A549 (cell line): Measurements from ENCODE around the gene ADPRHL1. TPM values are rescaled to one million over a fixed set of nuclear protein-coding genes. Genes with fewer than 3 reads are reported as not detected.

Experiments used
- ATAC-seq, 2 experiments: fragments of 200-7000 bp in 1 of 2; fragments of >200 bp in 1 of 2; cut with Nextera tagmentation in 1 of 2; cut with Tn5 transposase in 1 of 2; 3 replicates each; pipeline versions ENCODE4 v1.8.0 to v1.9.1; 2018 to 2020; ENCODE audit warnings: mild to moderate bottlenecking in 1 of 2, moderate library complexity in 1 of 2
- CTCF ChIA-PET: fragments of 300-600 bp; sonication (Branson Sonifier 250); formaldehyde crosslinking; extraction: SDS; loops from one replicate; lab custom pipeline; 2021; ENCODE audit warnings: antibody characterized with exemption, inconsistent platforms; lab: Yijun Ruan, JAX
- POLR2A ChIA-PET: fragments of 350-600 bp; formaldehyde crosslinking; extraction: SDS; loops from one replicate; lab custom pipeline; 2021; ENCODE audit warnings: antibody characterized with exemption, inconsistent platforms; lab: Yijun Ruan, JAX
- DNase-seq, 2 experiments: peaks; one replicate each; pipeline versions ENCODE4 v3.0.0 to v3.0.0-alpha.2; 2011 to 2016; ENCODE audit warnings: low read depth in 1 of 2, low spot score in 1 of 2
- FAIRE-seq: peaks from 2 replicates; lab custom pipeline; 2011; peaks lifted over from hg19 to GRCh38; lab: Jason Lieb, UNC
- H3K27ac ChIP-seq, 2 experiments: fragments of >200 bp; sonication (Bioruptor Twin); formaldehyde crosslinking; 3 replicates each; pipeline ENCODE4 v1.5.1; 2016 to 2017
- H3K4me1 ChIP-seq: fragments of >200 bp; sonication (Bioruptor Twin); formaldehyde crosslinking; 3 replicates; pipeline ENCODE4 v1.6.1; 2016
- H3K4me2 ChIP-seq: fragments of >200 bp; sonication (Bioruptor Twin); formaldehyde crosslinking; 3 replicates; pipeline ENCODE4 v1.6.1; 2016
- H3K4me3 ChIP-seq: fragments of >200 bp; sonication (Bioruptor Twin); formaldehyde crosslinking; 3 replicates; pipeline ENCODE4 v1.5.1; 2016
- H3K9me3 ChIP-seq: fragments of >200 bp; sonication (Bioruptor Twin); formaldehyde crosslinking; 3 replicates; pipeline ENCODE4 v1.6.1; 2016
- BCL3 ChIP-seq: fragments of >200 bp; sonication (Bioruptor Twin); formaldehyde crosslinking; IDR thresholded peaks from 3 replicates; pipeline ENCODE4 v1.6.1; 2016
- E2F6 ChIP-seq: IDR thresholded peaks from 2 replicates; pipeline ENCODE4 v1.6.1; 2012; ENCODE audit warnings: low read depth, borderline replicate concordance
- EHF ChIP-seq: fragments of 250-450 bp; sonication (Bioruptor Pico); IDR thresholded peaks from 2 replicates; pipeline ENCODE4 v1.5.0; 2020; ENCODE audit warnings: mild to moderate bottlenecking
- EHMT2 ChIP-seq: fragments of 200-600 bp; sonication (generic); IDR thresholded peaks from 2 replicates; pipeline ENCODE4 v1.6.1; 2016; ENCODE audit warnings: antibody characterized with exemption, low read depth, mild to moderate bottlenecking, moderate library complexity
- FOSB ChIP-seq: fragments of 250-450 bp; sonication (Bioruptor Pico); IDR thresholded peaks from 2 replicates; pipeline ENCODE4 v1.5.0; 2020; ENCODE audit warnings: mild to moderate bottlenecking, moderate library complexity
- FOXS1 ChIP-seq: fragments of 250-450 bp; sonication (Bioruptor Pico); IDR thresholded peaks from 2 replicates; pipeline ENCODE4 v1.5.0; 2020; ENCODE audit warnings: mild to moderate bottlenecking, moderate library complexity
- HDAC2 ChIP-seq: fragments of 200-600 bp; sonication (generic); IDR thresholded peaks from 2 replicates; pipeline ENCODE4 v1.6.1; 2016
- HOXB5 ChIP-seq: fragments of 250-450 bp; sonication (Bioruptor Pico); IDR thresholded peaks from 2 replicates; pipeline ENCODE4 v1.5.0; 2020; ENCODE audit warnings: mild to moderate bottlenecking, moderate library complexity
- KDM1A ChIP-seq: fragments of 200-600 bp; sonication (generic); IDR thresholded peaks from 2 replicates; pipeline ENCODE4 v1.6.1; 2016; ENCODE audit warnings: low read depth, mild to moderate bottlenecking
- MAX ChIP-seq: IDR thresholded peaks from 2 replicates; pipeline ENCODE4 v1.6.1; 2012
- MAZ ChIP-seq: fragments of 150-350 bp; IDR thresholded peaks from 2 replicates; pipeline ENCODE4 v1.6.1; 2014; ENCODE audit warnings: antibody characterized with exemption, low read depth, low read length, borderline replicate concordance
- NPAS2 ChIP-seq: fragments of 250-450 bp; sonication (Bioruptor Pico); IDR thresholded peaks from 2 replicates; pipeline ENCODE4 v1.8.0; 2022; ENCODE audit warnings: mild to moderate bottlenecking, moderate library complexity, borderline replicate concordance
- NR3C1 ChIP-seq: fragments of >200 bp; sonication (Bioruptor Twin); formaldehyde crosslinking; IDR thresholded peaks from 3 replicates; pipeline ENCODE4 v1.6.1; 2017
- PHF8 ChIP-seq: fragments of 200-600 bp; sonication (generic); IDR thresholded peaks from 2 replicates; pipeline ENCODE4 v1.6.1; 2016; ENCODE audit warnings: low read depth, mild to moderate bottlenecking, antibody characterized with exemption, moderate library complexity, borderline replicate concordance
- POLR2A ChIP-seq: IDR thresholded peaks from 2 replicates; pipeline ENCODE4 v1.6.1; 2012; ENCODE audit warnings: mild to moderate bottlenecking, low read length
- RARB ChIP-seq: fragments of 250-450 bp; sonication (Bioruptor Pico); IDR thresholded peaks from 2 replicates; pipeline ENCODE4 v1.8.0; 2021; ENCODE audit warnings: mild to moderate bottlenecking, moderate library complexity
- RNF2 ChIP-seq: fragments of 200-600 bp; sonication (generic); IDR thresholded peaks from 2 replicates; pipeline ENCODE4 v1.6.1; 2016; ENCODE audit warnings: low read depth, mild to moderate bottlenecking, antibody characterized with exemption, moderate library complexity, borderline replicate concordance
- SMC3 ChIP-seq: fragments of >200 bp; sonication (Bioruptor Twin); formaldehyde crosslinking; IDR thresholded peaks from 3 replicates; pipeline ENCODE4 v1.6.1; 2018; ENCODE audit warnings: inconsistent platforms
- SREBF2 ChIP-seq: fragments of 450-650 bp; IDR thresholded peaks from 2 replicates; pipeline ENCODE4 v1.6.1; 2014; ENCODE audit warnings: mild to moderate bottlenecking, moderate library complexity
- USF2 ChIP-seq: fragments of 450-650 bp; IDR thresholded peaks from 2 replicates; pipeline ENCODE4 v1.6.1; 2014; ENCODE audit warnings: antibody characterized with exemption
- ZFP36 ChIP-seq: fragments of 450-650 bp; IDR thresholded peaks from 2 replicates; pipeline ENCODE4 v1.6.1; 2014; ENCODE audit warnings: borderline replicate concordance; ENCODE audit not compliant: partially characterized antibody
- WGBS: methylation state at CpG from one replicate; pipeline ENCODE4 v1.1.6; 2017; ENCODE audit errors: missing lambda C conversion rate; 5-methylcytosine and 5-hydroxymethylcytosine counted together
- polyA plus RNA-seq, 4 experiments: library from polyadenylated mRNA; depleted of rRNA in 3 of 4; stranded (reverse); fragments of >200 nt; fragmentation: RNase III in 1 of 4; extraction: RNeasy Plus Mini Kit Qiagen cat#74134 plus additional on column Dnase treatment in 1 of 4; gene quantifications; 2 replicates in 3 of 4; 3 replicates in 1 of 4; pipeline ENCODE4 v1.2.3, GENCODE V29; 2011 to 2017

Gene ADPRHL1
- polyA plus RNA-seq, 2 of the 4 experiments (the other 2 are of a cell fraction): 11.0 to 11.4 TPM

GRCh38 chr13:113415032-113415431 is 38.3 kb downstream of the ADPRHL1 start (continued):
- TF ChIP-seq BCL3: no peak
- TF ChIP-seq FOSB: no peak
- TF ChIP-seq KDM1A: no peak
- TF ChIP-seq USF2: no peak
- TF ChIP-seq, all 56 proteins: peak for 0

GRCh38 chr13:113414335-113414734 is 39.0 kb downstream of the ADPRHL1 start:
- CTCF ChIA-PET: no interaction called here
- ATAC-seq (no peak), DNase-seq (no peak), FAIRE-seq (no peak)
- Histone ChIP-seq H3K4me3 (no peak overlapping the region), H3K4me2 (no peak overlapping the region), H3K4me1 (peaks cover 20% of the 10 kb centered on the region), H3K27ac (no peak overlapping the region; a peak in 1 of 6 replicates)
- WGBS: 100% methylated on average over 4 of the region's 8 CpGs
- TF ChIP-seq MAX: no peak
- no peak for TF ChIP-seq PHF8
- TF ChIP-seq EHMT2: no peak
- TF ChIP-seq NPAS2 (CRISPR knock-in tag): no peak
- TF ChIP-seq FOSB: no peak
- no peak for TF ChIP-seq POLR2A
- TF ChIP-seq ZFP36: no peak
- no peak for TF ChIP-seq EHF (CRISPR knock-in tag)
- TF ChIP-seq MAZ: no peak
- TF ChIP-seq NR3C1: no peak
- TF ChIP-seq SREBF2: no peak
- no peak for TF ChIP-seq RARB (CRISPR knock-in tag)
- TF ChIP-seq RNF2: no peak
- TF ChIP-seq E2F6: no peak
- TF ChIP-seq HDAC2: no peak
- no peak for TF ChIP-seq KDM1A
- TF ChIP-seq FOXS1 (CRISPR knock-in tag): no peak
- TF ChIP-seq SMC3: no peak
- no peak for TF ChIP-seq HOXB5 (CRISPR knock-in tag)
- TF ChIP-seq, all 56 proteins: peak for 0
- no peaks in the 10 kb centered on the region for H3K9me3 ChIP-seq
- POLR2A ChIA-PET: no interaction called here

- CTCF ChIA-PET: no interaction called here
- 59% methylated on average over 7 of the region's 9 CpGs for WGBS
Measured at GRCh38 chr13:113413898-113414282, 39.4 kb downstream of the ADPRHL1 start.

More at GRCh38 chr13:113413898-113414282, 39.4 kb downstream of the ADPRHL1 start:
- no peak for DNase-seq
- FAIRE-seq: no peak
- ATAC-seq: no peak
- H3K4me2 ChIP-seq: no peak overlapping the region
- POLR2A ChIA-PET: no interaction called here
- no peak overlapping the region for H3K4me3 ChIP-seq
- no peaks in the 10 kb centered on the region for H3K9me3 ChIP-seq
- no peak for TF ChIP-seq SREBF2
- no peak for TF ChIP-seq MAZ
- H3K27ac ChIP-seq: no peak overlapping the region; a peak in 1 of 6 replicates
- H3K4me1 ChIP-seq: peaks cover 20% of the 10 kb centered on the region
